IMR-90 (cell line): Measurements from ENCODE around the gene CPN2. TPM values are rescaled to one million over a fixed set of nuclear protein-coding genes. Genes with fewer than 3 reads are reported as not detected.
A peak's percentile ranks its signal among the peaks of the same experiment; 100 is the strongest.

Experiments
- ATAC-seq: fragments of 200-7000 bp; cut with Tn5 transposase; 2 replicates; pipeline ENCODE4 v1.9.1; 2020; ENCODE audit warnings: low read depth, mild to moderate bottlenecking, moderate library complexity
- BruUV-seq: library from RNA; stranded (reverse); fragments of 400-500 nt; replicated peaks from 2 replicates; lab custom pipeline; 2021; lab: Mats Ljungman, UMichigan
- CTCF ChIA-PET: fragments of 300-600 bp; formaldehyde crosslinking; extraction: SDS; loops from one replicate; lab custom pipeline; 2021; ENCODE audit warnings: antibody characterized with exemption; lab: Yijun Ruan, JAX
- POLR2A ChIA-PET: fragments of 300-600 bp; sonication (Branson Sonifier 250); formaldehyde crosslinking; loops from one replicate; lab custom pipeline; 2022; ENCODE audit warnings: antibody characterized with exemption; ENCODE audit not compliant: unreplicated experiment; lab: Charles Lee
- DNase-seq: peaks from one replicate; pipeline ENCODE4 v3.0.0; 2013
- H2AFZ ChIP-seq: replicated peaks from 2 replicates; pipeline ENCODE3; 2013; ENCODE audit warnings: low read length, mild to moderate bottlenecking; ENCODE audit not compliant: poor library complexity
- H2AK5ac ChIP-seq: 2 replicates; pipeline ENCODE4 v1.6.1; 2013; ENCODE audit warnings: low read depth, low read length, inconsistent platforms
- H2AK9ac ChIP-seq: replicated peaks from 2 replicates; pipeline ENCODE3; 2013; ENCODE audit warnings: mild to moderate bottlenecking, low read depth, low read length, moderate library complexity; ENCODE audit not compliant: poor library complexity
- H2BK120ac ChIP-seq: 2 replicates; pipeline ENCODE4 v1.6.1; 2013; ENCODE audit warnings: low read depth, low read length, inconsistent platforms
- H2BK15ac ChIP-seq: 3 replicates; pipeline ENCODE4 v1.6.1; 2013; ENCODE audit warnings: low read depth, low read length, inconsistent platforms
- H2BK20ac ChIP-seq: 2 replicates; pipeline ENCODE4 v1.6.1; 2013; ENCODE audit warnings: low read depth, mild to moderate bottlenecking, inconsistent platforms, low read length, moderate library complexity
- H2BK5ac ChIP-seq: 2 replicates; pipeline ENCODE4 v1.6.1; 2013; ENCODE audit warnings: mild to moderate bottlenecking, low read depth, low read length, inconsistent platforms; ENCODE audit not compliant: poor library complexity, severe bottlenecking
- H3K14ac ChIP-seq: replicated peaks from 2 replicates; pipeline ENCODE4 v1.6.1; 2013; ENCODE audit warnings: low read depth, low read length, inconsistent platforms
- H3K18ac ChIP-seq: 2 replicates; pipeline ENCODE4 v1.6.1; 2013; ENCODE audit warnings: low read depth, low read length, control low read depth
- H3K23ac ChIP-seq: 2 replicates; pipeline ENCODE4 v1.6.1; 2013; ENCODE audit warnings: low read depth, low read length, inconsistent platforms
- H3K27ac ChIP-seq: 2 replicates; pipeline ENCODE4 v1.5.1; 2013; ENCODE audit warnings: mild to moderate bottlenecking, control low read depth, low read length; ENCODE audit not compliant: insufficient read depth
- H3K27me3 ChIP-seq: 2 replicates; pipeline ENCODE4 v1.6.1; 2013; ENCODE audit warnings: low read length; ENCODE audit not compliant: control insufficient read depth, insufficient read depth
- H3K36me3 ChIP-seq: 2 replicates; pipeline ENCODE4 v1.6.1; 2013; ENCODE audit warnings: low read length, mixed read lengths; ENCODE audit not compliant: control insufficient read depth, insufficient read depth
- H3K4ac ChIP-seq: 2 replicates; pipeline ENCODE4 v1.6.1; 2013; ENCODE audit warnings: low read depth, low read length, inconsistent platforms
- H3K4me1 ChIP-seq: 2 replicates; pipeline ENCODE4 v1.6.1; 2013; ENCODE audit warnings: low read length, mixed read lengths; ENCODE audit not compliant: control insufficient read depth, insufficient read depth
- H3K4me2 ChIP-seq: 2 replicates; pipeline ENCODE4 v1.6.1; 2013; ENCODE audit warnings: low read depth, mild to moderate bottlenecking, control low read depth, low read length, moderate library complexity
- H3K4me3 ChIP-seq: 2 replicates; pipeline ENCODE4 v1.5.1; 2013; ENCODE audit warnings: low read depth, mild to moderate bottlenecking, control low read depth, low read length, moderate library complexity; ENCODE audit not compliant: insufficient read depth
- H3K56ac ChIP-seq: 2 replicates; pipeline ENCODE4 v1.6.1; 2013; ENCODE audit warnings: low read length, inconsistent platforms; ENCODE audit not compliant: insufficient read depth; ENCODE audit errors: extremely low read depth
- H3K79me1 ChIP-seq, 2 experiments: 2 replicates each; pipeline ENCODE4 v1.6.1; 2013; ENCODE audit warnings: low read length in 2 of 2, inconsistent platforms in 1 of 2, low read depth in 1 of 2
- H3K9ac ChIP-seq: 2 replicates; pipeline ENCODE4 v1.6.1; 2013; ENCODE audit warnings: low read depth, low read length, control low read depth
- H3K9me1 ChIP-seq: 2 replicates; pipeline ENCODE4 v1.6.1; 2013; ENCODE audit warnings: low read length, inconsistent platforms; ENCODE audit not compliant: insufficient read depth
- H3K9me3 ChIP-seq: 2 replicates; pipeline ENCODE4 v1.6.1; 2013; ENCODE audit warnings: low read length; ENCODE audit not compliant: control insufficient read depth, insufficient read depth
- H4K20me1 ChIP-seq: 2 replicates; pipeline ENCODE4 v1.6.1; 2013; ENCODE audit warnings: low read length, inconsistent platforms; ENCODE audit not compliant: insufficient read depth
- H4K5ac ChIP-seq: 2 replicates; pipeline ENCODE4 v1.6.1; 2013; ENCODE audit warnings: mild to moderate bottlenecking, low read depth, low read length, control low read depth
- H4K8ac ChIP-seq, 2 experiments: 2 replicates each; pipeline ENCODE4 v1.6.1; 2013; ENCODE audit warnings: low read depth in 2 of 2, low read length in 2 of 2, control low read depth in 1 of 2, inconsistent platforms in 1 of 2
- H4K91ac ChIP-seq: 2 replicates; pipeline ENCODE4 v1.6.1; 2013; ENCODE audit warnings: low read depth, low read length, inconsistent platforms; ENCODE audit not compliant: insufficient read depth
- CEBPB ChIP-seq: IDR thresholded peaks from 2 replicates; pipeline ENCODE4 v1.6.1; 2012; ENCODE audit warnings: low read depth, low read length, improper control_type of control experiment
- ELK1 ChIP-seq: fragments of 150-350 bp; IDR thresholded peaks from 2 replicates; pipeline ENCODE4 v1.6.1; 2016; ENCODE audit warnings: low read depth, mild to moderate bottlenecking, low read length, moderate library complexity, borderline replicate concordance
- FOS ChIP-seq: fragments of 150-350 bp; IDR thresholded peaks from 2 replicates; pipeline ENCODE4 v1.6.1; 2016; ENCODE audit warnings: low read depth, low read length
- MAFK ChIP-seq: IDR thresholded peaks from 2 replicates; pipeline ENCODE4 v1.6.1; 2012; ENCODE audit warnings: low read depth, low read length, improper control_type of control experiment
- MAZ ChIP-seq: IDR thresholded peaks from 2 replicates; pipeline ENCODE4 v1.6.1; 2012; ENCODE audit warnings: low read depth, mild to moderate bottlenecking, low read length, improper control_type of control experiment, moderate library complexity, borderline replicate concordance
- MXI1 ChIP-seq: IDR thresholded peaks from 2 replicates; pipeline ENCODE4 v1.6.1; 2012; ENCODE audit warnings: low read depth, mild to moderate bottlenecking, low read length, moderate library complexity, borderline replicate concordance
- POLR2A ChIP-seq: IDR thresholded peaks from 2 replicates; pipeline ENCODE4 v1.6.1; 2012; ENCODE audit warnings: mild to moderate bottlenecking, low read depth, low read length
- RAD21 ChIP-seq: IDR thresholded peaks from 2 replicates; pipeline ENCODE4 v1.6.1; 2012; ENCODE audit warnings: low read length, improper control_type of control experiment
- RFX5 ChIP-seq: IDR thresholded peaks from 2 replicates; pipeline ENCODE4 v1.8.0; 2012; ENCODE audit warnings: low read depth, mild to moderate bottlenecking, low read length, moderate library complexity
- WGBS, 2 experiments: methylation state at CpG; one replicate each; pipeline versions ENCODE4 v1.1.5 to v1.1.7; 2013; ENCODE audit warnings: missing lambda C conversion rate in 2 of 2; ENCODE audit not compliant: insufficient read length in 1 of 2; ENCODE audit errors: extremely low coverage in 2 of 2; 5-methylcytosine and 5-hydroxymethylcytosine counted together
- dilution Hi-C: fragments of 300-500 bp; cut with HindIII; formaldehyde crosslinking; loops from one replicate; pipeline ENCODE4 v1.14.3; 2018; ENCODE audit warnings: low sequenced_read_pairs; ENCODE audit not compliant: unreplicated experiment
- in situ Hi-C: fragments of 300-500 bp; cut with MboI; formaldehyde crosslinking; loops from 3 replicates; pipeline ENCODE4 v1.14.3; 2019; ENCODE audit warnings: low sequenced_read_pairs, inconsistent platforms, mixed read lengths
- intact Hi-C: fragments of 100-400 bp; cut with micrococcal nuclease; formaldehyde crosslinking; loops from 2 replicates; pipeline ENCODE4 v1.10.0; 2022
- polyA plus RNA-seq, 3 experiments: library from polyadenylated mRNA; depleted of rRNA; stranded (reverse); fragments of >200 nt; gene quantifications; 2 replicates each; pipeline ENCODE4 v1.2.3, GENCODE V29; 2012; ENCODE audit warnings: low replicate concordance in 1 of 3
- total RNA-seq: library from RNA; depleted of rRNA; stranded (reverse); fragments of >200 nt; gene quantifications from 2 replicates; pipeline ENCODE4 v1.2.3, GENCODE V29; 2012

CPN2 gene
- total and polyA plus RNA-seq, 2 of the 4 experiments (the other 2 are of a cell fraction), result 0.07 TPM; not detected in 1

GRCh38 chr3:194399166-194399565 is 48.0 kb upstream of the CPN2 start, which contains the start of gene GP5:
GP5 (minus strand) TSS chr3:194399266; CDS start chr3:194398282, 984 bp downstream.
- Histone ChIP-seq H4K91ac (no peak within 1 kb of the TSS), H4K8ac (no peak within 1 kb of the TSS), H3K14ac (no peak within 1 kb of the TSS), H2BK120ac (no peak within 1 kb of the TSS), H2BK20ac (no peak within 1 kb of the TSS), H3K4ac (no peak within 1 kb of the TSS), H3K9me3 (no peaks in the 10 kb centered on the region; the same call in 1 of the 2 replicates), H3K27me3 (peaks cover 14% of the 10 kb centered on the region; the same call in 1 of the 2 replicates), H3K18ac (no peak within 1 kb of the TSS), H3K4me1 (peaks cover 9% of the 10 kb centered on the region), H3K9ac (no peak within 1 kb of the TSS), H3K27ac (no peak within 1 kb of the TSS), H2BK5ac (no peak within 1 kb of the TSS), H3K56ac (no peak within 1 kb of the TSS), H2AK5ac (no peak within 1 kb of the TSS), H3K79me1 (no peaks in the 10 kb centered on the region), H2BK15ac (no peak within 1 kb of the TSS), H3K4me2 (peak within 1 kb of the TSS; percentile 57; the same call in 1 of the 2 replicates), H4K20me1 (no peaks in the 10 kb centered on the region; the same call in 1 of the 2 replicates), H2AK9ac (no peak within 1 kb of the TSS), H3K4me3 (0 out of 2 replicates have a peak within 1 kb of the TSS, but pooled peaks have one; percentile 7), H4K5ac (no peak within 1 kb of the TSS), H3K23ac (peak within 1 kb of the TSS; percentile 7; the same call in 1 of the 2 replicates), H2AFZ (peak within 1 kb of the TSS; percentile 72), H3K36me3 (no peaks in the 10 kb centered on the region), H3K9me1 (0 out of 2 replicates have a peak, but pooled peaks cover 3% of the 10 kb centered on the region)
- intact Hi-C loops (no loop called here), in situ Hi-C loops (no loop called here), dilution Hi-C loops (no loop called here)
- DNase-seq (no peak), ATAC-seq (no peak)
- WGBS, 2 experiments, result no CpG with 5 or more reads among the region's 2 CpGs
- TF ChIP-seq RFX5 (no peak), POLR2A (no peak), RAD21 (no peak), ELK1 (no peak), CEBPB (no peak), MAZ (no peak), MXI1 (no peak), FOS (no peak), MAFK (0 out of 2 replicates have a peak, but pooled peaks have one; percentile 7)
- ChIA-PET CTCF (interaction anchor here (0.6 to 1.3 kb wide), 2 partner anchors 66 to 657 kb away, joined by 3 to 4 read pairs; no protein-coding TSS in a partner anchor), POLR2A (interaction anchor here (0.5 to 0.7 kb wide), 2 partner anchors 811 to 1900 kb away, joined by 4 to 11 read pairs; no protein-coding TSS in a partner anchor)
- no TSS peak for BruUV-seq
